GM19099 (cell line): ENCODE data around the gene PHOX2B.

Source experiments
- POLR2A ChIP-seq: IDR thresholded peaks from 3 replicates; pipeline ENCODE4 v1.6.1; 2011; ENCODE audit warnings: low read depth; ENCODE audit not compliant: insufficient read length; ENCODE audit errors: extremely low read depth

The PHOX2B gene

GRCh38 chr4:41728573-41728913 lies 20.0 kb downstream of the PHOX2B start:
- no peak for TF ChIP-seq POLR2A

GRCh38 chr4:41727861-41728572 lies 20.5 kb downstream of the PHOX2B start:
- TF ChIP-seq POLR2A = no peak

- TF ChIP-seq POLR2A = no peak
Observed at GRCh38 chr4:41725254-41725653, 23.3 kb downstream of the PHOX2B start.

- TF ChIP-seq POLR2A = no peak
Observed at GRCh38 chr4:41723286-41723685, 25.2 kb downstream of the PHOX2B start.

- TF ChIP-seq POLR2A = no peak
Observed at GRCh38 chr4:41722181-41722580, 26.3 kb downstream of the PHOX2B start.

GRCh38 chr4:41719417-41719816 lies 29.1 kb downstream of the PHOX2B start:
- TF ChIP-seq POLR2A = no peak

- TF ChIP-seq POLR2A = no peak
Observed at GRCh38 chr4:41718907-41719306, 29.6 kb downstream of the PHOX2B start.

GRCh38 chr4:41715155-41715554 lies 33.4 kb downstream of the PHOX2B start:
- TF ChIP-seq POLR2A = no peak

GRCh38 chr4:41714364-41715000 lies 34.0 kb downstream of the PHOX2B start:
- TF ChIP-seq POLR2A = no peak

- no peak for TF ChIP-seq POLR2A
Observed at GRCh38 chr4:41713768-41714167, 34.8 kb downstream of the PHOX2B start.

GRCh38 chr4:41712425-41712824 lies 36.1 kb downstream of the PHOX2B start:
- no peak for TF ChIP-seq POLR2A

GRCh38 chr4:41709844-41710481 lies 38.6 kb downstream of the PHOX2B start:
- TF ChIP-seq POLR2A = no peak

GRCh38 chr4:41703785-41704184 lies 44.7 kb downstream of the PHOX2B start:
- TF ChIP-seq POLR2A = no peak

- no peak for TF ChIP-seq POLR2A
Observed at GRCh38 chr4:41702770-41703169, 45.8 kb downstream of the PHOX2B start.

- no peak for TF ChIP-seq POLR2A
Observed at GRCh38 chr4:41701983-41702382, 46.5 kb downstream of the PHOX2B start.

- no peak for TF ChIP-seq POLR2A
Observed at GRCh38 chr4:41696763-41697162, 51.8 kb downstream of the PHOX2B start.
